H1 (cell line): ENCODE measurements around the gene LGR4. TPM values are rescaled to one million over a fixed set of nuclear protein-coding genes. Genes with fewer than 3 reads are reported as not detected.

Experiments used
- CEBPB ChIP-seq: IDR thresholded peaks from 2 replicates; pipeline ENCODE4 v1.6.1; 2012; ENCODE audit warnings: low read depth, low read length
- JUND ChIP-seq: IDR thresholded peaks from 2 replicates; pipeline ENCODE4 v1.6.1; 2011; ENCODE audit warnings: mild to moderate bottlenecking, improper control_type of control experiment, low read length
- POLR2AphosphoS5 ChIP-seq: IDR thresholded peaks from 2 replicates; pipeline ENCODE4 v1.6.1; 2011; ENCODE audit warnings: low read depth, low read length
- SAP30 ChIP-seq: fragments of 300-600 bp; sonication (generic); IDR thresholded peaks from 2 replicates; pipeline ENCODE4 v1.7.1; 2012; ENCODE audit warnings: low read length, moderate library complexity, mild to moderate bottlenecking, inconsistent platforms; ENCODE audit not compliant: insufficient read depth, insufficient replicate concordance
- SP2 ChIP-seq: IDR thresholded peaks from 2 replicates; pipeline ENCODE4 v1.6.1; 2012; ENCODE audit warnings: mild to moderate bottlenecking, low read length, inconsistent platforms
- TBP ChIP-seq: IDR thresholded peaks from 2 replicates; pipeline ENCODE4 v1.6.1; 2011; ENCODE audit warnings: low read depth, low read length, improper control_type of control experiment
- polyA plus RNA-seq, 7 experiments: library from polyadenylated mRNA; depleted of rRNA in 3 of 7; stranded (reverse) in 5 of 7; unstranded in 2 of 7; fragments of >200 nt in 5 of 7; fragments of 200-250 nt in 2 of 7; gene quantifications; 1 replicate in 5 of 7; 2 replicates in 1 of 7; 4 replicates in 1 of 7; pipeline versions ENCODE4 v1.2.1 to v1.2.3, GENCODE V29; 2011 to 2013; ENCODE audit warnings: missing spikeins in 2 of 7, mixed read lengths in 2 of 7
- total RNA-seq: library from RNA; stranded (reverse); fragmentation: NEBNext Ultra II Directional; extraction: Animal tissue kit (Norgen Biotek cat#: 25700); gene quantifications from 2 replicates; pipeline ENCODE4 v1.2.1, GENCODE V29; 2021
- TF ChIP-seq, protein P1 (sequence below): IDR thresholded peaks from 2 replicates; pipeline ENCODE4 v1.6.1; 2012; ENCODE audit warnings: inconsistent platforms

LGR4 gene
- total and polyA plus RNA-seq, 2 of the 8 experiments (the other 6 are each of a cell fraction or from before 2014, with no cell fraction given), result 26.6 to 61.7 TPM

DNA sequence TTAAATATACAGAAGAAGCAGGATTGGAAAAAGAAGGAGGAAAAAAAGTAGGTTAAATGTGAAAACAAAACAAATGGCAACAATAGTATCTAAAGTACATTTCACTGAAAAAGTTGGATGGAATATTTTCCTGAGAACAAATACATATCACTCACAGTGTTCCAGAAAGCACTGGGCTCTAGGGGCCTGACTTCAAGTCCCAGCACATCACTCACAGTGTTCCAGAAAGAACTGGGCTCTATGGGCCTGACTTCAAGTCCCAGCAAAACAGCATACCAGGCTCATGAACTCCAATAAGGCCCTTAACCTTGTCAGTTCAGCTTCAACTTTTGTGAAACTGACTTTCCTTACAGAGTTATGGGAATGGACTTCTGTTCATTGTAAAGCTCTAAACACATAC, 63.5 kb downstream of the LGR4 start (continued):
- no peak for TF ChIP-seq CEBPB
- no peak for TF ChIP-seq SP2
- no peak for TF ChIP-seq SAP30
- no peak for TF ChIP-seq POLR2AphosphoS5
- TF ChIP-seq, protein P1, sequence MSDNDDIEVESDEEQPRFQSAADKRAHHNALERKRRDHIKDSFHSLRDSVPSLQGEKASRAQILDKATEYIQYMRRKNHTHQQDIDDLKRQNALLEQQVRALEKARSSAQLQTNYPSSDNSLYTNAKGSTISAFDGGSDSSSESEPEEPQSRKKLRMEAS, result no peak
- TF ChIP-seq TBP, result no peak
- TF ChIP-seq JUND, result no peak
